ENCODE results near the gene TTC7B.

TTC7B gene

DNA sequence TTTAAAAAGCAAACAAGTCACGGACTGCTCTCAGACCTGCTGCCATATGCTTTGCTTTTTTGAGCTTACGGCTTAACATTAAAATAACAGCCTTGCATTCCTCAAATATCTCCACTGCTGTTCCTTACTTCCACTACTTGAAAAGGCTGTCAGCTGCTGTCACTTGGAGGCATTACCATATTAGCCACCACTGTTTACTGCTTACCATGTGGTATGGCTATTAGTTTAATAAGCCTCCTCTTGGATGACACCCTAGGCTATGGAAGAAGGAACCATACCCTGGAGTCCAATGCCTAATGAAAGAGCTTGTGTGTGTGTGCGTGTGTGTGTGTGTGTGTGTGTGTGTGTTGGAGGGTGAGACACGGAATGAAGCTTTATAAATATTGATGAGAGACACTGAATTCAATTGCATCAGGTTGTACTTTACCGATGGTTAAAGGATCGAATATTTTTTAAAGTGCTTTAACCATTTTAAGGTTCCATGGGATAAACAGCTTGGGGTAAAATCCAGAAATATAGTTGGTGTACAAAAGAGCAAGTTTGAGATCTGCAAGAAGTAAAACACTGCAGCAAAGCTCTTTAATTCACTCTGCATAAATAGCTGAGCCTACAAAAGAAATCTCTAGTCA, 174.5 kb downstream of the TTC7B start:
- H3K4me1 ChIP-seq (ENCODE audit: control insufficient read depth, insufficient read depth, low read length), result no peaks in the 10 kb centered on the region
- H3K4me3 ChIP-seq (ENCODE audit: low read length), result no peak overlapping the region
- H3K36me3 ChIP-seq (ENCODE audit: control insufficient read depth, insufficient read depth, low read length), result no peaks in the 10 kb centered on the region
- H3K9ac ChIP-seq (ENCODE audit: low read length), result no peak overlapping the region
- H3K9me3 ChIP-seq (ENCODE audit: control insufficient read depth, low read length), result no peaks in the 10 kb centered on the region
- no peaks in the 10 kb centered on the region for H3K27me3 ChIP-seq (ENCODE audit: control insufficient read depth, insufficient read depth, low read length)

DNA sequence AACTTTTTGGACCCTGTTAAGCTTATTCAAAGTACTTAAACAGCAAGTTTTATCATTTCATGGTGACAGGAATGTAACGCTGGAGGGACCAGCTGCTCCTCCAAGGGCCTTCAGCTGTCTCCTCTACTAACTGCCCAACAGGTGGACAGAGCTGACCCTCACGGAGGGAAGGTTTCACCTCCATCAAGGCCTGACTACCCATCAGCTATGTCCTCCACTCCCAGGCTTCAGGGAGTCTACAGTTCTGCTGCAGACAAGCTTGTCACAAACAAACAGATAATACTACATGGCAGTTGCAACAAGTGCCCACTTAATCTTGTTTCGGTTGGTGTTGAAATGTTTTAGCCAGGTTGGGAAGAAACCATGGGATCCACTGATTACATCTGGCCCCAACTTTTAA, 175.1 kb downstream of the TTC7B start:
- Histone ChIP-seq H3K9ac (ENCODE audit: low read length) (no peak overlapping the region), H3K36me3 (ENCODE audit: control insufficient read depth, insufficient read depth, low read length) (no peaks in the 10 kb centered on the region), H3K4me3 (ENCODE audit: low read length) (no peak overlapping the region), H3K4me1 (ENCODE audit: control insufficient read depth, insufficient read depth, low read length) (no peaks in the 10 kb centered on the region), H3K9me3 (ENCODE audit: control insufficient read depth, low read length) (no peaks in the 10 kb centered on the region), H3K27me3 (ENCODE audit: control insufficient read depth, insufficient read depth, low read length) (no peaks in the 10 kb centered on the region)

GRCh38 chr14:90639641-90640040, 176.6 kb downstream of the TTC7B start:
- Histone ChIP-seq H3K36me3 (ENCODE audit: control insufficient read depth, insufficient read depth, low read length) (no peaks in the 10 kb centered on the region), H3K4me3 (ENCODE audit: low read length) (no peak overlapping the region), H3K9ac (ENCODE audit: low read length) (no peak overlapping the region), H3K4me1 (ENCODE audit: control insufficient read depth, insufficient read depth, low read length) (no peaks in the 10 kb centered on the region), H3K9me3 (ENCODE audit: control insufficient read depth, low read length) (no peaks in the 10 kb centered on the region), H3K27me3 (ENCODE audit: control insufficient read depth, insufficient read depth, low read length) (no peaks in the 10 kb centered on the region)

GRCh38 chr14:90632871-90633270, 183.4 kb downstream of the TTC7B start:
- no peaks in the 10 kb centered on the region for H3K27me3 ChIP-seq (ENCODE audit: control insufficient read depth, insufficient read depth, low read length)
- H3K4me1 ChIP-seq (ENCODE audit: control insufficient read depth, insufficient read depth, low read length), result peaks cover 11% of the 10 kb centered on the region
- H3K9ac ChIP-seq (ENCODE audit: low read length), result no peak overlapping the region
- H3K4me3 ChIP-seq (ENCODE audit: low read length), result no peak overlapping the region
- H3K9me3 ChIP-seq (ENCODE audit: control insufficient read depth, low read length), result no peaks in the 10 kb centered on the region
- H3K36me3 ChIP-seq (ENCODE audit: control insufficient read depth, insufficient read depth, low read length), result no peaks in the 10 kb centered on the region

DNA sequence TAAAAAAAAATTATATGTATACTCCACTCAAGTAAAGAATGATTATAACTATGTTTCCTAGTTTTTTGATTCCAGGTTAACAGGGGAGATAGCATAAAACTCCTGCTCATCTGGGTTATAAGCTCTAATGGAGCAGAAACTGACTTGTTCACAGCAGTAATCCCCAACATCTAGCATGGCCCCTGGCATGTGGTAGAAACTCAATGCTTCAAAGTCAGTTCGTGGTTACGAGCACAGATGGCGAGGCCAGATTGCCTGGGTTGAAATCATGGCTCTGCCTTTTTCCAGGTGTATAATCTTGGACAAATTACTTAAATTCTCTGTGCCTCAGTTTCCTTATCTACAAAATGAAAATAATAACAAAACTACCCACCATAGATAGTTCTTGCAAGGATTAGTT, 183.8 kb downstream of the TTC7B start:
- Histone ChIP-seq H3K9me3 (ENCODE audit: control insufficient read depth, low read length) (no peaks in the 10 kb centered on the region), H3K36me3 (ENCODE audit: control insufficient read depth, insufficient read depth, low read length) (no peaks in the 10 kb centered on the region), H3K4me3 (ENCODE audit: low read length) (no peak overlapping the region), H3K4me1 (ENCODE audit: control insufficient read depth, insufficient read depth, low read length) (peaks cover 11% of the 10 kb centered on the region), H3K9ac (ENCODE audit: low read length) (no peak overlapping the region), H3K27me3 (ENCODE audit: control insufficient read depth, insufficient read depth, low read length) (no peaks in the 10 kb centered on the region)

DNA sequence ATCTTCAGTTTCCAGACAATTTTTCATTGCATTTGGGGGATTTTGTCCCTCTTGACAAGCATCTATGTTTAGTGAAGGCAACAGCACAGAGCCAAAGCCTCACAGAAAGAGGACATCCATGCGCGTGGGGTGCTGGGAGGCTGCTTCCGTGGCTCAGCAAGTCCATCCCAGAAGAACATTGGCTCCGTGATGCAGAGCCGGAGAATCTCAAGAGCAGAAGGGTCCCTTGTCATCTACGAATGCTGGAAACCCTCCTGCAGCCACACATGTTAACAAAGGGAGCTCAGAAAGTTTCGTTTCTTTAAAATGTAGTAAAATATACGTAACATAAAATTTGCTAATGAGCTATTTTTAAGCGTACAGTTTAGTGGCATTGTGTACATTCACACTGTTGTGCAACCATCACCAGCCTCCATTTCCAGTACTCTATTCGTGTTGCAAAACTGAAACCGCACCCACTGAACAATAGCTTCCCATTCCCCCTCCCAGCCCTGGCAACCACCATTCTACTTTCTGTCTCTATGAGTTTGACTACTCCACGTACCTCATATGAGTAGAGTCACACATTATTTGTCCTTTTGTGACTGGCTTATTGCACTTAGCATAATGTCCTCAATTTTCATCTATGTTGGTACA, 185.9 kb downstream of the TTC7B start:
- Histone ChIP-seq H3K4me1 (ENCODE audit: control insufficient read depth, insufficient read depth, low read length) (peaks cover 11% of the 10 kb centered on the region), H3K9me3 (ENCODE audit: control insufficient read depth, low read length) (no peaks in the 10 kb centered on the region), H3K36me3 (ENCODE audit: control insufficient read depth, insufficient read depth, low read length) (no peaks in the 10 kb centered on the region), H3K4me3 (ENCODE audit: low read length) (no peak overlapping the region), H3K9ac (ENCODE audit: low read length) (no peak overlapping the region), H3K27me3 (ENCODE audit: control insufficient read depth, insufficient read depth, low read length) (no peaks in the 10 kb centered on the region)

- Histone ChIP-seq H3K4me3 (ENCODE audit: low read length) (no peak overlapping the region), H3K4me1 (ENCODE audit: control insufficient read depth, insufficient read depth, low read length) (peaks cover 11% of the 10 kb centered on the region), H3K36me3 (ENCODE audit: control insufficient read depth, insufficient read depth, low read length) (no peaks in the 10 kb centered on the region), H3K9ac (ENCODE audit: low read length) (no peak overlapping the region), H3K9me3 (ENCODE audit: control insufficient read depth, low read length) (no peaks in the 10 kb centered on the region), H3K27me3 (ENCODE audit: control insufficient read depth, insufficient read depth, low read length) (no peaks in the 10 kb centered on the region)
These were observed 186.8 kb downstream of the TTC7B start for GRCh38 chr14:90629471-90629870.

GRCh38 chr14:90628825-90629224, 187.4 kb downstream of the TTC7B start:
- Histone ChIP-seq H3K4me3 (ENCODE audit: low read length) (no peak overlapping the region), H3K9ac (ENCODE audit: low read length) (no peak overlapping the region), H3K9me3 (ENCODE audit: control insufficient read depth, low read length) (no peaks in the 10 kb centered on the region), H3K27me3 (ENCODE audit: control insufficient read depth, insufficient read depth, low read length) (no peaks in the 10 kb centered on the region), H3K4me1 (ENCODE audit: control insufficient read depth, insufficient read depth, low read length) (peaks cover 11% of the 10 kb centered on the region), H3K36me3 (ENCODE audit: control insufficient read depth, insufficient read depth, low read length) (no peaks in the 10 kb centered on the region)

DNA sequence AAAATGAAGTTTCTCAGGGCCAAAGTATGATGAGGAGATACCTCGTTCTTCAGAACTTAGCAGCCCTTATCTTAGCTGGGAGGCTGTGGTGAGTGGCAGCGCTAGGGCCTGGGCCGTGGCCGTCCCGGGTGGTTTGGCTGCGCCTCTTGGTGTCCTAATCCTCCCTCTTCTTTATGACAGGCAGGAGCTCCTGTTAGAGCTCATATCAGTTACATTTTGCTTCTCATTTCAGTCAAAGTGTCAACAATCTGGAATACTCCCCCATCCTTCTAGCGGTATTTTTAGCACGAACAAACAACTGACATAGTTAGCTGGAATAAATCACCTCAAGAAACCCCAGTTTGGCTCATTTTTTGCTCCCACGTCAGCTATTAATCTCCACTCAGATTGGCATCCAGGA, 188.8 kb downstream of the TTC7B start:
- Histone ChIP-seq H3K9ac (ENCODE audit: low read length) (no peak overlapping the region), H3K36me3 (ENCODE audit: control insufficient read depth, insufficient read depth, low read length) (no peaks in the 10 kb centered on the region), H3K27me3 (ENCODE audit: control insufficient read depth, insufficient read depth, low read length) (no peaks in the 10 kb centered on the region), H3K4me3 (ENCODE audit: low read length) (no peak overlapping the region), H3K4me1 (ENCODE audit: control insufficient read depth, insufficient read depth, low read length) (peaks cover 11% of the 10 kb centered on the region), H3K9me3 (ENCODE audit: control insufficient read depth, low read length) (no peaks in the 10 kb centered on the region)

- H3K36me3 ChIP-seq (ENCODE audit: control insufficient read depth, insufficient read depth, low read length), result no peaks in the 10 kb centered on the region
- no peak overlapping the region for H3K9ac ChIP-seq (ENCODE audit: low read length)
- H3K4me1 ChIP-seq (ENCODE audit: control insufficient read depth, insufficient read depth, low read length), result peaks cover 11% of the 10 kb centered on the region
- H3K27me3 ChIP-seq (ENCODE audit: control insufficient read depth, insufficient read depth, low read length), result no peaks in the 10 kb centered on the region
- no peak overlapping the region for H3K4me3 ChIP-seq (ENCODE audit: low read length)
- H3K9me3 ChIP-seq (ENCODE audit: control insufficient read depth, low read length), result no peaks in the 10 kb centered on the region
These were observed 189.7 kb downstream of the TTC7B start for GRCh38 chr14:90626550-90626949.

- H3K27me3 ChIP-seq (ENCODE audit: control insufficient read depth, insufficient read depth, low read length), result no peaks in the 10 kb centered on the region
- H3K4me3 ChIP-seq (ENCODE audit: low read length), result no peak overlapping the region
- H3K9me3 ChIP-seq (ENCODE audit: control insufficient read depth, low read length), result no peaks in the 10 kb centered on the region
- H3K36me3 ChIP-seq (ENCODE audit: control insufficient read depth, insufficient read depth, low read length), result no peaks in the 10 kb centered on the region
- peaks cover 11% of the 10 kb centered on the region for H3K4me1 ChIP-seq (ENCODE audit: control insufficient read depth, insufficient read depth, low read length)
- H3K9ac ChIP-seq (ENCODE audit: low read length), result no peak overlapping the region
These were observed 190.8 kb downstream of the TTC7B start for GRCh38 chr14:90625445-90625844.

DNA sequence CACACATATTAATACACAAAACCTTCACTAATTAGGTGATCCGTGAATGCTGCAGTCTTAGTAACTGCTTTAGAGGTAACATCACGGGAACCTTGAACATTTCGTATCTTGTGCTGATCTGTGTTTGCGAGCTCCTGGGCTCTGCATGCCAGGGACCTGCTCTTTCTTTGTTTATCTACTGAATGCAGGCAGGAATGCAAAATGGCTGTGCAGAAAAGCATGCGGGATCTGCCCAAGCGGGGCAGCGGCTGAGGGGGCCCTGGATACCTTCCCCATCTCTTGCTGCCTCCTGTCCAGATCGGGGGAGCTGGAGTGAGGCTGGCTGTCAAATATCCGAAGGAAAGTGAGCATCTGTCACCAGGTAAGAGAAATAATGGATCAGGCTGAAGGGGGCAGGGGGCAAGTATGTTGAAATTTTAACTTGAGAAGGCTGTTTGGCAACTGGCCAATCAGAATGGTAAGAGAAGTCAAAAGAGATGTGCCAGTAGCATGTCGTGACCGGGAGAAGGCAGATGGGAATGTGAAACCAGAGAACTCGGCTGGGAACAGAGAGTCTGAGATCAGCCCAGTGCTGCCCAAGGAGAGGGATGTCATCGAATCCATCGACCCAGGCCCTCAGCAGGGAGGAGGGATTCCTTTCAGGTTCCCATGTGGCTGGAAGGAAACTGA, 191.4 kb downstream of the TTC7B start:
- Histone ChIP-seq H3K27me3 (ENCODE audit: control insufficient read depth, insufficient read depth, low read length) (no peaks in the 10 kb centered on the region), H3K9me3 (ENCODE audit: control insufficient read depth, low read length) (no peaks in the 10 kb centered on the region), H3K36me3 (ENCODE audit: control insufficient read depth, insufficient read depth, low read length) (no peaks in the 10 kb centered on the region), H3K4me3 (ENCODE audit: low read length) (no peak overlapping the region), H3K4me1 (ENCODE audit: control insufficient read depth, insufficient read depth, low read length) (peaks cover 10% of the 10 kb centered on the region), H3K9ac (ENCODE audit: low read length) (no peak overlapping the region)

Measured in mucosa of stomach (tissue), 1 donor.